ENCODE data around the gene CEP41. TPM values are rescaled to one million over a fixed set of nuclear protein-coding genes. Genes with fewer than 3 reads are reported as not detected.

CEP41 gene
- total RNA-seq, 2 experiments from 2014 or later: 22.0 to 23.3 TPM

DNA sequence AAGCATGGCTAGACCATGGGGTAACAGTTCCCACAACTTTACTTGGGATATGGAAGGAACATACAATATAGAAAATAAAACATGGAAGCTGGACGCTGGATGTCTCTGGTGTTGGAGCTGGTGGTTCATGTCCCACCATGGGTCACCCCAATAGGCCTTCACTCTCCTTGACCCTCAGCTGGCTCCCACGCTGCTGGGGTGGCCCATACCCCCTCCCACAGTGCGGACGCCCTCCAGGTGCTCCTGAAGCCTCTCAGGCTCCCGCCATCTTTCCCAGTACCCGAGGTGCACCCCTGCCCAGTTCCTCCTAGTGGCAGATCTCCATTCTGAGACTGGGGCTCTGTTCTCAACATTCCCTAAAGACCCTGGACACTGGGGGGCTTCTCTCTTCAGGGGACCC is 66.3 kb downstream of the CEP41 start:
- peaks cover 3% of the 10 kb centered on the region for H3K4me1 Mint-ChIP-seq
- H3K27ac Mint-ChIP-seq: no peak overlapping the region
- CTCF ChIA-PET: no interaction called here
- ATAC-seq (no peak), DNase-seq (no peak)
- H3K36me3 Mint-ChIP-seq: no peaks in the 10 kb centered on the region
- H3K9me3 Mint-ChIP-seq (ENCODE audit: low read depth): no peaks in the 10 kb centered on the region
- peaks cover 2% of the 10 kb centered on the region for H3K27me3 Mint-ChIP-seq
- H3K4me3 Mint-ChIP-seq: no peak overlapping the region

DNA sequence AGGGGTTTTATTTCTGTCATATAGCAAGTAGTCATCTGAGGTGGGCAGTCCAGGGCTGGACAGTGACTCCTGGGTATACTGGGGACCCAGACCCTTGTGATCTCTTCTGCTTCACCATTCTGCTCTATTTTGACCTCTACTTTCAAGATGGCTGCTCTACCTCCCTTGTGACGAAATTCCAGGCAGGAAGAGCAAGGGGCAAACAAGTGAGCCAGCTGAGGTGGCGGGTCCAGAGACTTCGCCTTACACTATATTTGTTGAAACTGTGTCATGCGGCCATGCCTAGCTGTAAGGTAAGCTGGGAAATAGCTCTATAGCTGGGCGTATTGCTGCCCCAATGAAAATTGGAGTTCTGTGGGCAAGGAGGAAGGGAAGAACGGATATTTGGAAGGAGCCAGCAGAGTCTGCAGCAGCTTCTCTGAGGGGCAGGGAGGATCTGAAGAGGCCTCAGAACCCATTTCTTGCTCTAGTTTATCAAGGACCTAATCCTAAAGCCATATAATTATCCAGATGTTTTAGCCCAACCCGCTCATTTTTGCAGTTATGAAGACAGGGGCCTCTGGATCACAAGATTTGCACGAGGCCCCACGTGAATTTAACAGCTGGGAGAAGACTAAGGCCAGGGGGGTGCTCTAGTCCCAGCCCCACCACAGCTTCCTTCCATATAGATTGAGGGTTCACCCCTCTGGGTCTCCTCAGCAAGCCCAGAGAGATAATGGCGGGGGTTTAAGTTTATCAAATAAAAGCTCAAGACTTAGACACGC is 68.2 kb downstream of the CEP41 start:
- no peaks in the 10 kb centered on the region for H3K9me3 Mint-ChIP-seq (ENCODE audit: low read depth)
- no peak overlapping the region for H3K4me3 Mint-ChIP-seq
- peaks cover 21% of the 10 kb centered on the region for H3K4me1 Mint-ChIP-seq
- H3K27me3 Mint-ChIP-seq: peaks cover 2% of the 10 kb centered on the region
- DNase-seq: no peak
- no peaks in the 10 kb centered on the region for H3K36me3 Mint-ChIP-seq
- no peak for ATAC-seq
- CTCF ChIA-PET: no interaction called here
- H3K27ac Mint-ChIP-seq: no peak overlapping the region

DNA sequence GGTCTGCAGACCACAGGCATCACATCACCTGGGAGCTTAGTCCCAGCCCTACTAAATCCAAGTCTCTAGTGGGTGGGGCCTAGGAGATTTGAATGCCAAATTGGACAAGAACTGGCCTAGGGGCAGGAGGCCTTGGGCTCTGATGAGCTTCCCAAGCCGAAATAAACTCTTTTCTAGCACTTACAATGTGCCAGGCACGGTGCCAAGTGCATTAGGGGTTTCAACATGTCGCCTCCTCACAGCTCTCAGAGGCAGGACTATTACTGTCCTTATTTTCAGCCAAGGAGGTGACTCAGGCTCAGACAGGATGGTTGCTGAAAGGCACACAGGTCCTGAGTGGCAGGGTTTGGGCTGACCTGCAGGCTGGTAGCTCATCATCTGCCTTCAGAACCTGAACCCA is 69.8 kb downstream of the CEP41 start:
- ATAC-seq (no peak), DNase-seq (no peak)
- Mint-ChIP-seq H3K27me3 (peaks cover 2% of the 10 kb centered on the region), H3K4me3 (no peak overlapping the region), H3K36me3 (no peaks in the 10 kb centered on the region), H3K4me1 (peaks cover 32% of the 10 kb centered on the region), H3K27ac (no peak overlapping the region), H3K9me3 (ENCODE audit: low read depth) (no peaks in the 10 kb centered on the region)
- CTCF ChIA-PET: interaction anchor here (0.5 to 0.9 kb wide), 3 partner anchors 62 to 114 kb away, joined by 3 read pairs; no protein-coding TSS in a partner anchor

DNA sequence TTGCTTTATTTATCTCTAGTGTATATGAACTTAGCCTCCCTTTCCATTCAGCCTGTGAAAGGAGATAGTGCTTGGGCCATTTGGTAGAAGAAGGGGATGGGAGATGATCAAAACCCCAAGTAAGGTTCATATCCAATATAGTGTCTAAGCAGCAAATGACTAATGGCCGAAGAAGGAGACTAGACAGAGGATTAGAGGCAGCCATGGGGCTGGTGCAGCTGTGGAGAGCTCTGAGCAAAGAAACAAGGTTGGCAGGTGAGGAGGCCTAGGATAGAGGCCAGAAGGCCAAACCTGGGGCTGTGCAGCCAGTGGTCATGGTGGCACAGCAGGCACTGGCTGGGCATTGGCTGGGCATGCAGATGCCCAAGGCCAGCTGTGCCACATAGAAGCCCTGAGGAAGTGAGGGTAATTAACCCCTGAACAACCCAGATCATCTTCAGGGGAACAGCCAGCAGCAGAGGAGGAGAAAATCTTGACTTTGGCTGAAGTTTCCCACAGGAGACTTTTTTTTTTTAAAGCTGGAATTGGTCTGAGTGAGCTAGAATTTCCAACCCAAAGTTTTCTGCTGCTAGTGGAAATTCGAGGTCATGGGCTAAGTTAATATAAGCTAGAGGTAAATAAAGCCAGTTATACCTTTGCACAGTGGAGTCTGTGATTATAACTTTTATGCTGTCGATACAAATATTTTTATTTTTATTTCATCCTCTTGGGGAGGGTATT is 70.8 kb downstream of the CEP41 start:
- H3K36me3 Mint-ChIP-seq: no peaks in the 10 kb centered on the region
- ATAC-seq: no peak
- peaks cover 2% of the 10 kb centered on the region for H3K27me3 Mint-ChIP-seq
- H3K9me3 Mint-ChIP-seq (ENCODE audit: low read depth): no peaks in the 10 kb centered on the region
- no peak overlapping the region for H3K4me3 Mint-ChIP-seq
- peaks cover 37% of the 10 kb centered on the region for H3K4me1 Mint-ChIP-seq
- DNase-seq: no peak
- CTCF ChIA-PET: no interaction called here
- H3K27ac Mint-ChIP-seq: no peak overlapping the region

DNA sequence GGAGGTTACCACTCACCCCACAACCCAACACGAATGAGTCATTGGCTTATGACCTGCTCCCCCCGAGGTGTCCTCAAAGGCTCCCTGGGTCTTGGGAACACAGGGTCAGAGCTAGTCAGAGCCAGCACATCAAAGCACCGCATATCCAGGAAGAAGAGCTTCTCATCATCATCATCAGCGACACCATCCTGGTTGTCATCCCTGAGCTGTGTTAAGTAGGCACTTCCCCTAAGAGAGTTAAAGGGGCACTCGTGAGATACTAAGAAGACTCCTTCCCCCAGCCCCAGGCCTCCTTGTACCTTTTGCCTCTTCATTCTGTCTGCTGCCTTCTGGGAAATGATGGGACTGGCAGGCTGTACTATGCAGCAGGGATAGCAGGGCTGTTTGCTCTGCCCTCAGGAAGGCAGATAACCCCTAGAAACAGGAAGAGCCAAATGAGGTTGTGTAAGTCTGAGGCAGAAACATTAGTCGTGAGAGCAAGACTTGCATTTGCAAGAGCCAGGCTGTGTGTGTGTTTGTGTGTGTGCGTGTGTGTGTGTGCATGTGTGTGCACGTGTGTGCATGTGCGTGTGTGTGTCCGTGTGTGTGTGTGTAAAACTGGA is 71.6 kb downstream of the CEP41 start:
- Mint-ChIP-seq H3K27me3 (peaks cover 2% of the 10 kb centered on the region), H3K27ac (peak overlapping the region; percentile 58), H3K4me1 (peaks cover 37% of the 10 kb centered on the region), H3K4me3 (peak overlapping the region; percentile 35), H3K36me3 (no peaks in the 10 kb centered on the region), H3K9me3 (ENCODE audit: low read depth) (no peaks in the 10 kb centered on the region)
- DNase-seq (no peak), ATAC-seq (peak; percentile 23)
- CTCF ChIA-PET: interaction anchor here (1.0 kb wide), 1 partner anchor 115 kb away, joined by 3 read pairs; no protein-coding TSS in a partner anchor

DNA sequence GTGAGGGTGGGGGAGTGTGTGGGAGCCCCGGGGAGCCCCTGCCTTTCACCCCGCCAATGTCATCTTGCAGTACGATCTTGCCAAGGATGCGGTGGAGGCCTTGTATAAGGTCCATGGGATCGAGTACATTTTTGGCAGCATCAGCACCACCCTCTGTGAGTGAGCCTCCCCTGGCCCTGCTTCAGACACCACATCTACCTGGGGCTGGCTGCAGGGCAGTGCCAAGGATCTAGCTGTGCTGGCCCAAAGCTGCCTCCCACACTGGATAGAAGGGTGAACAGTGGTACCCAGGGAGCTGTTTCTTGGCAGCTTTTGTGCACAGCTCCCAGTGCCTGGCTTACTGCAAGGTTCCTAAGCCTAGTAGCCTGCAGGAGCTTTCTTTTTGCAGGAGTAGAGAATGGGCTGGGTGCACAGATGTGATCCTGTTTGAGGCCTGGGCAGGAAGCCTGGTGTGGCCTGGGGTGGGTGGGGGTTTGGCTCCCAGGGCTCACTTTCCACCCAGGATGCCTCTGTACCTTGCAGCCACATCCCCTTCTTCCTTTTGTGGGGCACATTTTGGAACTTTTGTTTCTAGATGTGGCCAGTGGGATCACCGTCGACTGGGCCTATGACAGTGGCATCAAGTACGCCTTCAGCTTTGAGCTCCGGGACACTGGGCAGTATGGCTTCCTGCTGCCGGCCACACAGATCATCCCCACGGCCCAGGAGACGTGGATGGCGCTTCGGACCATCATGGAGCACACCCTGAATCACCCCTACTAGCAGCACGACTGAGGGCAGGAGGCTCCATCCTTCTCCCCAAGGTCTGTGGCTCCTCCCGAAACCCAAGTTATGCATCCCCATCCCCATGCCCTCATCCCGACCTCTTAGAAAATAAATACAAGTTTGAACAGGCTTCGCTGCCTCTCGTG is 72.7 kb downstream of the CEP41 start:
- Mint-ChIP-seq H3K36me3 (no peaks in the 10 kb centered on the region), H3K4me3 (peak overlapping the region; percentile 65), H3K27ac (peak overlapping the region; percentile 77), H3K27me3 (peaks cover 2% of the 10 kb centered on the region), H3K4me1 (peaks cover 42% of the 10 kb centered on the region), H3K9me3 (ENCODE audit: low read depth) (no peaks in the 10 kb centered on the region)
- DNase-seq (no peak), ATAC-seq (no peak)
- CTCF ChIA-PET: interaction anchor here (0.6 to 1.0 kb wide), 2 partner anchors 116 to 670 kb away, joined by 3 read pairs; no protein-coding TSS in a partner anchor

DNA sequence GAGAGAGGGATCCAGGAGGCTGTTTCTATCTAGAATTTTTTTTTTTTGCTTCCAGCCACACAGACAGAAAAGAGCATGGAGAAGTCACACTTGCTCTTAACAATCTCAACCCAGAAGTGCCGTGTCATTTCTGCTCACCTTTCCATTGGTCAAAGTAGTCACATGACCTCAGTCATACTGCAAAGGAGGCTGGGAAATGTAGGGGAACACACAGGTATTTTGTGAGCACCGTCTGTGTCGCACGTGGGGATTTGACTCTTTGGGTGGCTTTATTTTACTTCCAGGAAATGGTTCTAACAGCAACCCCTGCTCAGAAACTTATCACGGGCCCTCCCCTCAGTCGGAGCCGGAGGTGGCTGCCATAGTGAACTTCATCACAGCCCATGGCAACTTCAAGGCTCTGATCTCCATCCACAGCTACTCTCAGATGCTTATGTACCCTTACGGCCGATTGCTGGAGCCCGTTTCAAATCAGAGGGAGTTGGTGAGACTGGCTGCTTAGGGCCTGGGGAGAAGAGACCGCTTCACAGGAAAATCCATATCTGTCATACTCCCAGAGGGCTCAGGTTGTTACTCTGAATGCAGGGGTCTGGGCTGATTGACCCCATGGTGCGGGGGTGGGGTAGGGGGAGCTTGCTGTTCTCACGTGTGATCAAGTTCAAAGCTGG is 73.6 kb downstream of the CEP41 start:
- CTCF ChIA-PET: no interaction called here
- peak; percentile 59 for DNase-seq
- H3K36me3 Mint-ChIP-seq: no peaks in the 10 kb centered on the region
- peaks cover 42% of the 10 kb centered on the region for H3K4me1 Mint-ChIP-seq
- H3K4me3 Mint-ChIP-seq: peak overlapping the region; percentile 65
- H3K27ac Mint-ChIP-seq: peak overlapping the region; percentile 77
- H3K9me3 Mint-ChIP-seq (ENCODE audit: low read depth): no peaks in the 10 kb centered on the region
- peaks cover 2% of the 10 kb centered on the region for H3K27me3 Mint-ChIP-seq
- peak; percentile 69 for ATAC-seq

DNA sequence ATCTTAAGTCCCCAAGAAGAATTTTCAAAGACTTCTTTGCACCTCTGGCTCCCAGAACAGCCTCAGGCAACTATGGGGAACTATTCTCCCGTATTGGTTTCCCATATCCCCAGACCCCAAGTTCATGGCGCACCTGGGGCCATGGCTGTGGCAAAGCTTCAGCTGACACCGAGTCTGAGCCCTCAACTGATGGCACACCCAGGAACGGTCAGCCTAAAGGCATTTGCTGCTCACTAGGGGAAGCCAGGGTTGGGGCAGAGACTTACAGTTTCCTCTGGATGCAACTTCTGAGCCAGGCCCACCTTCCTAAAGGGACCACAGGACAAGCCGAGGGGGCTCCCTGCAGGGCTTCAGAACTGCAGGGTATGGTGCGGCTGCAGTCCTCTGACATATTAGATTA is 74.3 kb downstream of the CEP41 start:
- no peaks in the 10 kb centered on the region for H3K9me3 Mint-ChIP-seq (ENCODE audit: low read depth)
- no peak overlapping the region for H3K27ac Mint-ChIP-seq
- no peaks in the 10 kb centered on the region for H3K36me3 Mint-ChIP-seq
- CTCF ChIA-PET: no interaction called here
- no peaks in the 10 kb centered on the region for H3K27me3 Mint-ChIP-seq
- peak overlapping the region; percentile 65 for H3K4me3 Mint-ChIP-seq
- DNase-seq: no peak
- peaks cover 42% of the 10 kb centered on the region for H3K4me1 Mint-ChIP-seq
- ATAC-seq: no peak

DNA sequence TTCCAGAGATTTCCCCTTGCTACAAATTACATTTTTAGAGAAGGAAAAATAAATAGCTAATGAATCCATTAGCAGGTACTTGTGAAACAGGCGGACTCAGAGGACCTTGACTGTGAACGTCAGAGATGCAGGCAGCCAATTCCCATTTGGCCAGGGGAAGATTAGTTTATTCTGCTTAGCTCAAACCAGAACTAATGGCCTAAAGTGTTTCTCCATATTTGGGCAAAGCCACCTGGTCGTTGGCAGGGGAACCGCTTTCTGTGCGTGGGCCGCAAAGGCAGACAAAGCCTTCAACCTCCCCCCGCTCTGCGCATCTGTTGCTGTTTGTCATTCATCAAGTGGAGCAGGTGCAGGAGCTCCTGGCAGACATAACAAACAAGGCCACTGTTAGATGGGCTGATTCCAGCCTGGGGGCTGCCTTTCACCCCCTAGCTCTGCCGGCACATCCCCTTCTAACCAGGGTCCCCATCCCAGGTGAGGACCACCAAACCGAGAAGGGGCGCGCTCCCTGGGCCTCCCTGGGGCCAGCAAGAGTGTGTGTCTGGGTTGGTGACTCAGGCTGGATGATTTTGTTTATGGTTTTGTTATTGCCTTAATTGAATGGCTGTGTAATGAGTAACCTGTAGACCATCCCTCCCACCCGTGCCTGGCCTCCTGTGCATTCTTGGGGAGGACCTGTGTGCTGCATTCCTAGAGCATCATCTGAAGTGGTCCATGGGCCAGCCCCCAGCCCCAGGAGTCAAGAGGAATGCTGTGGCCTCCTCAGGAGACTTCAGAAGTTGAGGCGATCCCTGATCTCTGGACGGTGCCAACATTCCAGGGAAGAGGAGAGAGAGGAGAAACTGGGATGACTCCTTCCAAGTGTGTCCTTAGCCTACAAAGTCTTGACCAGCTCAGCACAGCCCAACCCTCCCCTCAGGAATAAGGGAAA is 75.0 kb downstream of the CEP41 start:
- Mint-ChIP-seq H3K36me3 (no peaks in the 10 kb centered on the region), H3K9me3 (ENCODE audit: low read depth) (no peaks in the 10 kb centered on the region), H3K4me1 (peaks cover 42% of the 10 kb centered on the region), H3K27ac (peak overlapping the region; percentile 42), H3K27me3 (no peaks in the 10 kb centered on the region), H3K4me3 (peak overlapping the region; percentile 65)
- CTCF ChIA-PET: interaction anchor here (0.6 kb wide), 1 partner anchor 420 kb away, joined by 3 read pairs; no protein-coding TSS in a partner anchor
- no peak for ATAC-seq
- DNase-seq: no peak

DNA sequence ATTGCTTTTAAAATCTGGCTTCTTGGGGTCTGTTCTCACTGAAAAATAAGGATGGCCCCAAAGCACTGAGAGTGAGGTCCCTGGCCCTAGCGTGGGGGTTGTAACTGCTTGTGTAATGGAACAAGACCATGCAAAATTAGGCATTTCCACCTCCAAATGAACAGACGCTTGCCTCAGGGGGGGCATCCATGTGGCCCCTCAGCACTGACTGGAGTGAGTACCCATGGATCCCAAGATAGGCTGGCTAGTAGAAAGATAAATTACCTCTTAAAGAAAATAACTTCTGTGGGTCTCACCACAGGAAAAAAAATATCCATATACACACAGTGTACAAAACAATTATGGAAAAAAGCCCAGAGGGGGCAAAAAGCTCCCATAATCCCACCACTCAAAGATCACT is 75.7 kb downstream of the CEP41 start:
- CTCF ChIA-PET: interaction anchor here (0.6 kb wide), 1 partner anchor 420 kb away, joined by 3 read pairs; no protein-coding TSS in a partner anchor
- no peaks in the 10 kb centered on the region for H3K9me3 Mint-ChIP-seq (ENCODE audit: low read depth)
- H3K36me3 Mint-ChIP-seq: no peaks in the 10 kb centered on the region
- no peaks in the 10 kb centered on the region for H3K27me3 Mint-ChIP-seq
- no peak overlapping the region for H3K4me3 Mint-ChIP-seq
- H3K4me1 Mint-ChIP-seq: peaks cover 42% of the 10 kb centered on the region
- DNase-seq (no peak), ATAC-seq (no peak)
- H3K27ac Mint-ChIP-seq: no peak overlapping the region

DNA sequence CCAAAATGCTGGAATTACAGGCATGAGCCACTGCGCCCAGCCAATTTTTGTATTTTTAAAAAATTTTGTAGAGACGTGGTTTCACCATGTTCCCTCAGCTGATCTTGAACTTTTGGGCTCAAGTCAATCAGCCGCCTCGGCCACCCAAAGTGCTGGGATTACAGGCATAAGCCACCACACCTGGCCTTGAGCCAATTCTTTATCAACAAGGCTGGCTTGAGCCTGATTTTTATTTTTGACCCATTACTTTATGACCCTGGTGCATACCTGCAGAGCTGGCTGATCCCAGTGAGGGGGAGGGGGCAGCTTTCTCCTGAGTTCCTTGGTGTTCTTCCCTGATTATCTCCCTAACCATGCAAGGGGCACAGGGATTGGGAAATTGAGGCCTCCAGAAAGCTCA is 76.4 kb downstream of the CEP41 start:
- Mint-ChIP-seq H3K9me3 (ENCODE audit: low read depth) (peaks cover 4% of the 10 kb centered on the region), H3K4me1 (peaks cover 38% of the 10 kb centered on the region), H3K36me3 (no peaks in the 10 kb centered on the region), H3K27me3 (no peaks in the 10 kb centered on the region), H3K27ac (no peak overlapping the region), H3K4me3 (no peak overlapping the region)
- DNase-seq: no peak
- ATAC-seq: no peak
- CTCF ChIA-PET: no interaction called here
